Mesendoderm (in vitro differentiated cells): ENCODE data around the gene F11.

Source experiments
- DNase-seq: peaks from one replicate; pipeline ENCODE4 v3.0.0; 2013
- H2AK5ac ChIP-seq: 2 replicates; pipeline ENCODE4 v1.6.1; 2013; ENCODE audit warnings: low read length, inconsistent platforms
- H2BK120ac ChIP-seq: 2 replicates; pipeline ENCODE4 v1.6.1; 2013; ENCODE audit warnings: low read depth, mild to moderate bottlenecking, low read length, moderate library complexity, mixed read lengths
- H2BK15ac ChIP-seq: replicated peaks from 2 replicates; pipeline ENCODE4 v1.6.1; 2013; ENCODE audit warnings: low read depth, mild to moderate bottlenecking, moderate library complexity
- H2BK5ac ChIP-seq: 2 replicates; pipeline ENCODE4 v1.6.1; 2013; ENCODE audit warnings: low read length, inconsistent platforms
- H3K18ac ChIP-seq: 2 replicates; pipeline ENCODE4 v1.6.1; 2013; ENCODE audit warnings: mild to moderate bottlenecking, low read length, mixed read lengths
- H3K23ac ChIP-seq: one replicate; pipeline ENCODE4 v1.6.1; 2013; ENCODE audit warnings: low read length
- H3K27ac ChIP-seq: 2 replicates; pipeline ENCODE4 v1.5.1; 2013; ENCODE audit warnings: low read depth, mild to moderate bottlenecking, inconsistent platforms, low read length, moderate library complexity
- H3K27me3 ChIP-seq: 2 replicates; pipeline ENCODE4 v1.6.1; 2013; ENCODE audit warnings: low read length, control low read depth, mild to moderate bottlenecking, inconsistent platforms; ENCODE audit not compliant: insufficient read depth, poor library complexity
- H3K36me3 ChIP-seq: 2 replicates; pipeline ENCODE4 v1.6.1; 2013; ENCODE audit warnings: low read length, inconsistent platforms; ENCODE audit not compliant: control insufficient read depth, insufficient read depth
- H3K4ac ChIP-seq: one replicate; pipeline ENCODE4 v1.6.1; 2013; ENCODE audit warnings: low read depth, mild to moderate bottlenecking, low read length, moderate library complexity
- H3K4me1 ChIP-seq: 2 replicates; pipeline ENCODE4 v1.6.1; 2013; ENCODE audit warnings: low read depth, low read length, inconsistent platforms; ENCODE audit not compliant: control insufficient read depth
- H3K4me2 ChIP-seq: 2 replicates; pipeline ENCODE4 v1.6.1; 2013; ENCODE audit warnings: low read length
- H3K4me3 ChIP-seq: 2 replicates; pipeline ENCODE4 v1.5.1; 2013; ENCODE audit warnings: mild to moderate bottlenecking, low read length
- H3K56ac ChIP-seq: one replicate; pipeline ENCODE4 v1.6.1; 2013; ENCODE audit warnings: low read length
- H3K79me1 ChIP-seq: 2 replicates; pipeline ENCODE4 v1.6.1; 2013; ENCODE audit warnings: low read length, inconsistent platforms
- H3K79me2 ChIP-seq: 2 replicates; pipeline ENCODE4 v1.6.1; 2013; ENCODE audit warnings: mild to moderate bottlenecking, low read length; ENCODE audit not compliant: control insufficient read depth, insufficient read depth
- H3K9ac ChIP-seq: 2 replicates; pipeline ENCODE4 v1.6.1; 2013; ENCODE audit warnings: low read length, inconsistent platforms
- H4K5ac ChIP-seq: one replicate; pipeline ENCODE4 v1.6.1; 2013; ENCODE audit warnings: low read length
- H4K8ac ChIP-seq: one replicate; pipeline ENCODE4 v1.6.1; 2013; ENCODE audit warnings: low read depth, mild to moderate bottlenecking, control low read depth, low read length, moderate library complexity
- WGBS: extraction: QIAGEN DNeasy Blood & Tissue Kit; methylation state at CpG from one replicate; pipeline ENCODE4 v1.1.7; 2013; ENCODE audit warnings: low lambda C conversion rate, missing lambda C conversion rate; ENCODE audit not compliant: insufficient coverage; ENCODE audit errors: extremely low coverage; 5-methylcytosine and 5-hydroxymethylcytosine counted together

Gene F11

DNA sequence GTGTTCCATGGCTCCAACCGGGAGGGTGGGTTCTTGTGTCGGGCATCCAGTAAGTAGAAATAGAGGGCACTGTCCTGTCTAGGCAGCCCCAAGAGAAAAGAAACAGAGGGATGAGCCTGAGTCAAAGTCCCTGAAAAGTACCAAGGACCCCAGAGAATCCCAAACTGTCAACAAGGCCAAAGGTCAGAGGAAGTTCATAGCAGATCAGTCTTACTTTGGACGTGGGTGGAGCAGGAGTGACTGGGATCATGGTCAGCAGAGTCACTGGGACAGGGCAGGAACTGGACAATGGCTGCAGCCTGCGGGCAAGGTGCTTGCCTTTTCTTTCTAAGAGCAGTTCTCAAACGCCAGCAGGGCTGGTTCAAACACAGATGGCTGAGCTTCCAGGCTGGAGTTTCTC, 17.3 kb downstream of the F11 start:
- no peak overlapping the region for H2BK15ac ChIP-seq
- H3K79me1 ChIP-seq: no peaks in the 10 kb centered on the region
- DNase-seq: no peak
- H3K18ac ChIP-seq: no peak overlapping the region
- H3K4me1 ChIP-seq: no peaks in the 10 kb centered on the region
- H4K8ac ChIP-seq: no peak overlapping the region
- no peak overlapping the region for H3K27ac ChIP-seq
- no peak overlapping the region for H3K4ac ChIP-seq
- no peak overlapping the region for H2BK120ac ChIP-seq
- H2AK5ac ChIP-seq: no peak overlapping the region
- H2BK5ac ChIP-seq: no peak overlapping the region
- no peaks in the 10 kb centered on the region for H3K27me3 ChIP-seq
- no peak overlapping the region for H3K56ac ChIP-seq
- no peak overlapping the region for H4K5ac ChIP-seq
- H3K23ac ChIP-seq: no peak overlapping the region
- H3K4me3 ChIP-seq: no peak overlapping the region
- H3K9ac ChIP-seq: no peak overlapping the region
- H3K79me2 ChIP-seq: no peaks in the 10 kb centered on the region
- WGBS: no CpG with 5 or more reads among the region's 5 CpGs
- H3K36me3 ChIP-seq: no peaks in the 10 kb centered on the region
- no peak overlapping the region for H3K4me2 ChIP-seq

DNA sequence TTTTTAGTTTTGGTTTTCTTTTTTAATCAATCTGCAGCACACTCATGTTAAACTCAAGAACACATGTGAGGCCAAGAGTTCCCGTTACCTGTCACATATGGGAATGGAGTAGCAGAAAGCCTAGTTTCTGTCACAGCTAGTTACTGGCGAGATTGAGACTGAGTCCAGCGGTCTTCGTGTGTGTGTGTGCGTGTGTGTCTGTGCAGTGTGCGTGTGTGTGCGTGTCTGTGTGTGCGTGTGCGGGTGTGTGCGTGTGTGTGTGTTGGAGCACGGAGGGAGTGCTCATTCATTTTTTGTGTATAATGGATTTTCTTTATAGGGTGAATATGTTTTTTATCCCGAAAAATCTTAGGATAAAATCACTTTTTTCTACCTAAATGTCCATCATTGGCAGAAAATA, 19.2 kb downstream of the F11 start:
- H2BK15ac ChIP-seq: no peak overlapping the region
- no peak overlapping the region for H3K9ac ChIP-seq
- H4K8ac ChIP-seq: no peak overlapping the region
- H3K23ac ChIP-seq: no peak overlapping the region
- no peak for DNase-seq
- no peaks in the 10 kb centered on the region for H3K79me2 ChIP-seq
- no peak overlapping the region for H3K4me2 ChIP-seq
- H3K18ac ChIP-seq: no peak overlapping the region
- H3K4ac ChIP-seq: no peak overlapping the region
- no CpG with 5 or more reads among the region's 12 CpGs for WGBS
- H3K4me1 ChIP-seq: no peaks in the 10 kb centered on the region
- H3K36me3 ChIP-seq: no peaks in the 10 kb centered on the region
- H3K27me3 ChIP-seq: no peaks in the 10 kb centered on the region
- no peaks in the 10 kb centered on the region for H3K79me1 ChIP-seq
- no peak overlapping the region for H2BK120ac ChIP-seq
- H2BK5ac ChIP-seq: no peak overlapping the region
- no peak overlapping the region for H3K4me3 ChIP-seq
- no peak overlapping the region for H2AK5ac ChIP-seq
- H3K27ac ChIP-seq: no peak overlapping the region
- H4K5ac ChIP-seq: no peak overlapping the region
- no peak overlapping the region for H3K56ac ChIP-seq

DNA sequence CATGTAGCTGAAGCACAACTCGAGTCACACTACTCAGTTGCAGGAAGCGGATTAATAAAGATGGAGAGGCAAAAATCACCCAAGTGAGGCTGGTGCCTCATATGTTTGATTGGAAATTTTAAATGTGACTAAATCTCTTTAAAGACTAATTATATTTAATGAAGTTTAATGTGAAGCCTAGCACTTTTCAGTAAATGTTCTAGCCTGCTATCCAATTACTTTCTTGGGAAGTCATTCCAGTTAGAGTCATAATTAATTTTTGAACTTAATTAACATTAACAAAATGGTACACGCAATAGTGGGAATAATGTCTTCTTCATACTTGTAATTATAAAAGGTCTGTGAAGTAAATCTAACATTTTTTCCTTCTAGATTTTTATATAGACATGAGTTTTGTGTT, 20.6 kb downstream of the F11 start:
- Histone ChIP-seq H3K56ac (no peak overlapping the region), H3K4ac (no peak overlapping the region), H3K36me3 (no peaks in the 10 kb centered on the region), H3K27ac (no peak overlapping the region), H3K23ac (no peak overlapping the region), H3K18ac (no peak overlapping the region), H3K4me2 (no peak overlapping the region), H3K27me3 (no peaks in the 10 kb centered on the region), H3K79me1 (no peaks in the 10 kb centered on the region), H3K4me1 (no peaks in the 10 kb centered on the region), H3K9ac (no peak overlapping the region), H2BK5ac (no peak overlapping the region), H3K79me2 (no peaks in the 10 kb centered on the region), H2BK120ac (no peak overlapping the region), H4K8ac (no peak overlapping the region), H4K5ac (no peak overlapping the region), H2BK15ac (no peak overlapping the region), H3K4me3 (no peak overlapping the region), H2AK5ac (no peak overlapping the region)
- no CpG with 5 or more reads among the region's 3 CpGs for WGBS
- DNase-seq: no peak

DNA sequence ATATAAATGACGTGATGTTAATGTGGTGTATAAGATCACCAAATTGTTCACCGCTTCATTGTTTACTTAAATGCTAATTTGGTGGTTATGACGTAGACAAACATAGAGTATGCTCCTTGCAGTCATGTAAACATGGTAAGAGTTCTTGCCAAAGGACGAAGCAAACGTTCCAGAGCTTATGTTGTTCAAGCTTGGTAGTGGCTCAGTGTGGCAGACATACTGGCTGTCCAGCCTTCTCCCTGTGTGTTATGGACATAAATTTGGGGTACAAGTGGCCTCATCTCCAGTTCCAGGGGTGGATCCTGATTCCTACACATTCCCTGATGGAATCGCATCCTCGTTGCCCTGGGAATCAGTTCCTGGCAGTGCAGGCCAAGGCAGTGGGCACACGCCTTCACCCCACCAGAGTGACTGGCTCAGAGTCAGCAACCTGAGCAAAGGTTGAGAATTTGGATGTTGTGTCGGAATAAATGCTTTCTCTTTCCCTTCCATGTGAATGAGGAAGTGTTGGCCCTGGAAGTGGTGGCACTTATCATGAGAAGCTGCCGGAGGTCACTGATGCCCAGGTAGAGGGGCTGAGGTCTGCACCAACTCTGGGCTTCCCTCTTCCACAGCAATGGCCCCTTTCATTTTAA, 25.4 kb downstream of the F11 start:
- Histone ChIP-seq H3K4me2 (no peak overlapping the region), H3K79me2 (no peaks in the 10 kb centered on the region), H3K4me1 (no peaks in the 10 kb centered on the region), H3K4me3 (no peak overlapping the region), H4K8ac (no peak overlapping the region), H3K4ac (no peak overlapping the region), H2BK120ac (no peak overlapping the region), H3K27me3 (no peaks in the 10 kb centered on the region), H3K9ac (no peak overlapping the region), H4K5ac (no peak overlapping the region), H2AK5ac (no peak overlapping the region), H3K27ac (no peak overlapping the region), H3K36me3 (no peaks in the 10 kb centered on the region), H3K56ac (no peak overlapping the region), H3K79me1 (no peaks in the 10 kb centered on the region), H3K23ac (no peak overlapping the region), H2BK15ac (no peak overlapping the region), H3K18ac (no peak overlapping the region), H2BK5ac (no peak overlapping the region)
- no peak for DNase-seq
- no CpG with 5 or more reads among the region's 10 CpGs for WGBS

DNA sequence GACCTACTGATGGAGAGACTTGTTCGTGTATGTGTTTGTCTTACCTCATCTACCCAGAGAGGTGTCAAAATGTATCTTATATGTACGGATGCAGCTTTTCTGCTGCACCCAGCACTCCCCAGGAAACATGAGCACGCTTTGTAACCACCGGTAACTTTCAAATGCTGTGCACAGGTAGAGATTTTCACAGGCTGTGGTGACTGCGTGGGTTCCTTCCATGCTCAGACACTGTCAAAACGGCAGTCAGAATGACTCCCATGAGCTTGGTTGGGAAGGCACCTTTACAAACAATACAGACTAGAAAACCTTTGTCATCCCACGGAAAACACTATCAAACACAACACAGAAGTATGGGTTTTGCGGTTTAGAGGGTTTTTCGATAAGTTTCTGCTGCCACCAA, 28.2 kb downstream of the F11 start:
- Histone ChIP-seq H3K56ac (no peak overlapping the region), H3K23ac (no peak overlapping the region), H3K27me3 (no peaks in the 10 kb centered on the region), H4K8ac (no peak overlapping the region), H2BK5ac (no peak overlapping the region), H3K27ac (no peak overlapping the region), H2BK15ac (no peak overlapping the region), H3K18ac (no peak overlapping the region), H3K4me3 (no peak overlapping the region), H3K36me3 (no peaks in the 10 kb centered on the region), H3K4me1 (peaks cover 2% of the 10 kb centered on the region), H3K4me2 (no peak overlapping the region), H3K79me2 (no peaks in the 10 kb centered on the region), H3K4ac (no peak overlapping the region), H3K9ac (no peak overlapping the region), H2AK5ac (no peak overlapping the region), H3K79me1 (no peaks in the 10 kb centered on the region), H2BK120ac (no peak overlapping the region), H4K5ac (no peak overlapping the region)
- DNase-seq: no peak
- WGBS: no CpG with 5 or more reads among the region's 9 CpGs

DNA sequence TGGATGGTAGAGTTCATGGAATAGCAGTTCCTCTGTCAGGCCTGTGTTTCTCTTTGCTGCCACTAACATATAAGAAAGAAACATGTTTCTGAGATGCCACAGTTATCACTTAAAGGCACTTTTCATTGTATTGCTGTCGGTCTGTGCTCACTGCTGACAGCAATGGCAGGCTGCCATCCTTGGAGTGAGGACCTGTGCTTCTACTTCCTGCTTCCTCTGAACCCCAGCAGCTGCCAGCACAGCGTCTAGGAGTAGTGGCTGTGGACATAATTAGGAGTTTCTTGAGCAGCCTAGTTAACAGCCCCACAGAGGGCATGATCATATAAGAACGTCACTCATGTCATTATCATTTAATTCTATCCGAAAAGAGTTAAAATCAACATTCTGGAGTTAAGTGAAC, 30.5 kb downstream of the F11 start:
- no peaks in the 10 kb centered on the region for H3K36me3 ChIP-seq
- no peak overlapping the region for H3K4ac ChIP-seq
- no peak overlapping the region for H3K9ac ChIP-seq
- no peak for DNase-seq
- no peak overlapping the region for H2BK15ac ChIP-seq
- H3K56ac ChIP-seq: no peak overlapping the region
- H3K79me1 ChIP-seq: no peaks in the 10 kb centered on the region
- H4K5ac ChIP-seq: no peak overlapping the region
- no peaks in the 10 kb centered on the region for H3K79me2 ChIP-seq
- WGBS: no CpG with 5 or more reads among the region's 4 CpGs
- no peak overlapping the region for H3K4me2 ChIP-seq
- H3K27ac ChIP-seq: no peak overlapping the region
- no peaks in the 10 kb centered on the region for H3K27me3 ChIP-seq
- no peak overlapping the region for H2BK5ac ChIP-seq
- no peak overlapping the region for H2AK5ac ChIP-seq
- no peak overlapping the region for H3K4me3 ChIP-seq
- H3K4me1 ChIP-seq: peaks cover 2% of the 10 kb centered on the region
- H4K8ac ChIP-seq: no peak overlapping the region
- no peak overlapping the region for H2BK120ac ChIP-seq
- no peak overlapping the region for H3K23ac ChIP-seq
- H3K18ac ChIP-seq: no peak overlapping the region
